ENCODE data around the gene FANCD2OS.

- TF ChIP-seq CTCF (IDR thresholded peaks at IDR 0.05) (no peak), ZFX (IDR thresholded peaks at IDR 0.05; ENCODE audit: borderline replicate concordance) (no peak)
These were observed 8.9 kb upstream of the FANCD2OS start for GRCh38 chr3:10116928-10117327.

All from 22Rv1 (cell line).